Measurements from ENCODE around the gene SPON1.
"Not testable (repeated sequence)": the region's sequence is repeated elsewhere in the genome, so short reads cannot be mapped to it uniquely, and the experiment has no call there.

SPON1 gene

GRCh38 chr11:14252501-14252900, 290.0 kb downstream of the SPON1 start:
- DNase-seq, result not testable (repeated sequence)

GRCh38 chr11:14253421-14253820, 290.9 kb downstream of the SPON1 start:
- no peak for DNase-seq

- DNase-seq, result no peak
These were observed 291.3 kb downstream of the SPON1 start for GRCh38 chr11:14253840-14254239.

GRCh38 chr11:14254533-14255237, 292.2 kb downstream of the SPON1 start:
- DNase-seq, result no peak

- no peak for DNase-seq
These were observed 292.7 kb downstream of the SPON1 start for GRCh38 chr11:14255238-14255534.

- DNase-seq, result peak; percentile 38
These were observed 295.9 kb downstream of the SPON1 start for GRCh38 chr11:14258221-14258935.

DNA sequence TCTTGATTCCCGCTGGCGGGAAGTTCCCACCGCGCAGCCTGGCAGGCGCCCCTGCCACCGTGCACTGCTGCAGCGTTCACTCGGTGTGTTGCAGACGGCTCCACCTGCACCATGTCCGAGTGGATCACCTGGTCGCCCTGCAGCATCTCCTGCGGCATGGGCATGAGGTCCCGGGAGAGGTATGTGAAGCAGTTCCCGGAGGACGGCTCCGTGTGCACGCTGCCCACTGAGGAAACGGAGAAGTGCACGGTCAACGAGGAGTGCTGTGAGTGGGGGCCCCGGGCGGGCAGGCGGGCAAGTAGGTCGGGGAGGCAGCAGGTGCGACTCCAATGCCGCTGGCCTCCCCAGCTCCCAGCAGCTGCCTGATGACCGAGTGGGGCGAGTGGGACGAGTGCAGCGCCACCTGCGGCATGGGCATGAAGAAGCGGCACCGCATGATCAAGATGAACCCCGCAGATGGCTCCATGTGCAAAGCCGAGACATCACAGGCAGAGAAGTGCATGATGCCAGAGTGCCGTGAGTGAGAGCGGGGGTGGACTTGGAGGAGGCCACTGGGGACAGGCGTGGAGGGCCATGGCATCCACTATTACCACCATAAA, 296.8 kb downstream of the SPON1 start:
- DNase-seq, result no peak

DNA sequence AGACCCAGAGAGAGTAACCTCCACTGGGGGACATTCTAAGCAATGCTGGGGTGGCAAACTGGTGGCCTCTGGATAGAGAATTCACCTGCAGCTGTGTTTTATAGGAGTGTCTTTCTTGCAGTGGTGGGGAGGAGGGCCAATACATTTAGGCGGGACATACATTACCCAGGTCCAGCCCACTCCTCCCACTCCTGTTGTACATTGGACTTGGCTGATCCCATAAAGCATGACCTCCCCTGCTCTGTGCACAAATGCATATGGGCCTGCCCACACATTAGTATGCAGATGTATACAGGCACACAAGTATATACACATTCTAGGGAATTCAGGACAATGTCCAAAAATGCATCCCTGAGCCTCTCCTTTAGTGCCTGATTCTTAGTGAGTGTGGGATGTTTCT, 297.4 kb downstream of the SPON1 start:
- no peak for DNase-seq

DNA sequence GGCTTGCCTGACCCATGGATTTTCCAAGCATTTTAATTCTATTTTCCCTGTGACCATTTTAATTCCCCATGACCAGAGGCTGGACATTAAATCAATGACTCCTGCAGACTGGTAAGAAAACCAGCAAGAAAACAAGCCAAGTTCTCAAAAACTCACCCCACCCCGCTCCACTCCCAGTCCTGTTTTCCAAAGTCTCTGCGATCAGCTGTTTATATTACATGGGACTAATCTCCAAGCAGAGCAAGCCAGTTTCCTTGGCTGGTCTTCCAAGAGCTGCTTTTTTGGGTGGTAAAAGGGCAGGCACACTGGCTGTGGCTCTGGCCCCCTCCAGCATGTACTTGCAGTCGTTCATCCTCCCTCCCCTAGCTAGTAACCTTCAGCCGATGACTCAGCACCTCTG, 298.5 kb downstream of the SPON1 start:
- DNase-seq, result no peak

GRCh38 chr11:14262271-14262846, 299.8 kb downstream of the SPON1 start:
- DNase-seq, result no peak

- no peak for DNase-seq
These were observed 302.4 kb downstream of the SPON1 start for GRCh38 chr11:14264966-14265365.

- no peak for DNase-seq
These were observed 304.1 kb downstream of the SPON1 start for GRCh38 chr11:14266622-14267021.

GRCh38 chr11:14267861-14268635, 305.5 kb downstream of the SPON1 start:
- no peak for DNase-seq

GRCh38 chr11:14269692-14270573, 307.4 kb downstream of the SPON1 start:
- DNase-seq, result no peak

- no peak for DNase-seq
These were observed 308.4 kb downstream of the SPON1 start for GRCh38 chr11:14270690-14271542.

DNA sequence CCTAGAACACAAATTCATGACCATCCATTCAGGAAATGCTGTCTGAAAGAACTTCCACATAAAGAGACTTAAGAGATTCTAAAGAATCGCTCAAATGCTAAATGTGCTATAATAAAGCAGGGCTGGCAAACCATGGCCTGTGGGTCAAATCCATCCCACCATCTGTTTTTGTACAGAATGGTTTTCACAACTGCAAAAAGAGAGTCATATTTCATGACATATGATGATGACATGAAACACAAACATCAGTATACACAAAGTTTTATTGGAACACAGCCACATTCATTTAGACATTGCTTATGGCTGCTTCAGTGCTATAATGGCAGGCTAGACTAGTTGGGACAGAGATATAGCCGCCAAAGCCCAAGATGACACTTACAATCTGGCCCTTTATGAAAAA, 311.4 kb downstream of the SPON1 start:
- DNase-seq, result no peak

GRCh38 chr11:14275076-14275475, 312.6 kb downstream of the SPON1 start:
- peak; percentile 66 for DNase-seq

GRCh38 chr11:14278869-14279268, 316.3 kb downstream of the SPON1 start:
- not testable (repeated sequence) for DNase-seq

DNA sequence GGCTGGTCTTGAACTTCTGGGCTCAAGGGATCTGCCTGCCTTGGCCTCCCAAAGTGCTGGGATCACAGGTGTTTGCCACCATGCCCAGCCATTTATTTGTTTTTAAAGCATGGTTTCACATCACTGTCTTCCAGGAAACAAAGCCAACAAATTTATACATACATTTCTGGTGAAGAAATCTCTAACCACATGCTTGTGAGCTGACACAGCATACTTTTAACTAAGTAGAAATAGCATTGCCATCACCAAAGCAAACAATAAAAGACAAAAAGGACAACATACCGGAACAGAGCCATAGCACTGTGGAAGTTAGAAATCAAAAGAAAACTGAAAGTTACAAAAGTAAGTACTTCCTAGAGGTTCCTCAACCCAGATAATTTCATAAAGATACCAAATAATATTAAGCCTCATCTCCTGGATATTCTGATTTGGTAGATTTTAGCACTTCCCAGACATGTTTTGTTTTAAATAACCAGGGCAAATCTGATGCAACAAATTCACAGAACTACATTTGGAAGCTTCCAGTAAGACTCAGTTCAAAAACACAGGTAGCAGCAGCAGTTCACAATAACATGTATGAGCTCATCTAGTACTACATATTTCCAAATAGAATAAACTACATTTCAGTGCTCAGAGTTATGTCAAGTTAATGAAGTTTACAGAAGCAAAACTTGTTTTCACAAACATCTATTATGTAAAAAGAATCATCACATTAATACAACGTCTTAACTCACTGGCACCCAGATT, 325.8 kb downstream of the SPON1 start:
- peak; percentile 76 for DNase-seq

DNA sequence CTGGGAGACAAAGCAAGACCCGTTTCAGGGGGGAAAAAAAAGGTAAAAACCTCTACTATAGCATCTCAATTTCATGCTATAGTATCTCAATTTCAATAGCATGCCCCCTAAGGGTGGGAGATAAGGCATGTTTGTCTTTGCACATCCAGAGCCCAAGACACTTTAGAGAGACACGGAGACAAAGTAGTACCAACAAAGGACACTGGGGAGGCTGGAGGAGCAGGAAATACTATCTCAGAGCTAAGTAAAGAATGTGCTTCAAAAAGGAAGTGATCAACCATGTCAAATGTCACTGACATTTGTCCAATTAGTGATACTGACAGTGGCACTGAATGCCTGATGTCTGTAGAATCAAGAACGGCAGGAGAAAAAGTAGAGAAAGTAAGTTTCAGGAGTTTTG, 327.9 kb downstream of the SPON1 start:
- DNase-seq, result no peak

Measured in fibroblast of skin of right biceps (primary cell).